SK-N-SH treated with all-trans-retinoic acid at 6 μM for 48 hours (cell line): ENCODE results near the gene CNN1.

Experiments used
- ATAC-seq: fragments of 200-7000 bp; cut with Tn5 transposase; 3 replicates; pipeline ENCODE4 v1.9.1; 2020; ENCODE audit warnings: mild to moderate bottlenecking, moderate library complexity
- ARNTL ChIP-seq: fragments of 450-650 bp; formaldehyde crosslinking; IDR thresholded peaks from 2 replicates; pipeline ENCODE4 v1.5.0; 2020; ENCODE audit warnings: low read depth, mild to moderate bottlenecking, moderate library complexity, borderline replicate concordance
- BACH2 ChIP-seq: fragments of 250-450 bp; sonication (Bioruptor Pico); IDR thresholded peaks from 2 replicates; pipeline ENCODE4 v1.9.0; 2021; ENCODE audit warnings: mild to moderate bottlenecking, borderline replicate concordance
- CREB5 ChIP-seq: fragments of 250-450 bp; sonication (Bioruptor Pico); IDR thresholded peaks from 2 replicates; pipeline ENCODE4 v1.5.1; 2020; ENCODE audit warnings: low read depth, mild to moderate bottlenecking, moderate library complexity
- CSDC2 ChIP-seq: fragments of 250-450 bp; sonication (Bioruptor Pico); IDR thresholded peaks from 2 replicates; pipeline ENCODE4 v1.5.0; 2020; ENCODE audit warnings: mild to moderate bottlenecking, moderate library complexity
- CSRNP3 ChIP-seq: fragments of 250-450 bp; sonication (Bioruptor Pico); IDR thresholded peaks from 2 replicates; pipeline ENCODE4 v1.5.1; 2021; ENCODE audit warnings: mild to moderate bottlenecking, moderate library complexity
- GLIS3 ChIP-seq: fragments of 250-450 bp; sonication (Bioruptor Pico); IDR thresholded peaks from 2 replicates; pipeline ENCODE4 v1.5.0; 2020; ENCODE audit warnings: mild to moderate bottlenecking, moderate library complexity
- ISL1 ChIP-seq: fragments of 250-450 bp; sonication (Bioruptor Pico); IDR thresholded peaks from 2 replicates; pipeline ENCODE4 v2.1.2; 2022; ENCODE audit warnings: mild to moderate bottlenecking, moderate library complexity
- OSR1 ChIP-seq: fragments of 250-450 bp; sonication (Bioruptor Pico); IDR thresholded peaks from 2 replicates; pipeline ENCODE4 v1.8.0; 2022; ENCODE audit warnings: moderate library complexity, mild to moderate bottlenecking, inconsistent platforms
- POU6F1 ChIP-seq: fragments of 250-450 bp; sonication (Bioruptor Pico); IDR thresholded peaks from 2 replicates; pipeline ENCODE4 v1.8.0; 2021; ENCODE audit warnings: low read depth, mild to moderate bottlenecking, moderate library complexity, borderline replicate concordance
- PPARA ChIP-seq: fragments of 250-450 bp; sonication (Bioruptor Pico); IDR thresholded peaks from 2 replicates; pipeline ENCODE4 v1.5.0; 2020; ENCODE audit warnings: mild to moderate bottlenecking, borderline replicate concordance
- RARB ChIP-seq: fragments of 250-450 bp; sonication (Bioruptor Pico); IDR thresholded peaks from 2 replicates; pipeline ENCODE4 v1.8.0; 2021; ENCODE audit warnings: mild to moderate bottlenecking, moderate library complexity
- SNAI2 ChIP-seq: fragments of 250-450 bp; sonication (Bioruptor Pico); IDR thresholded peaks from 2 replicates; pipeline ENCODE4 v1.5.0; 2020; ENCODE audit warnings: mild to moderate bottlenecking, moderate library complexity
- TCF4 ChIP-seq: fragments of 250-450 bp; sonication (Bioruptor Pico); IDR thresholded peaks from 2 replicates; pipeline ENCODE4 v1.8.0; 2021; ENCODE audit warnings: mild to moderate bottlenecking, moderate library complexity, borderline replicate concordance
- TOX ChIP-seq: fragments of 250-450 bp; sonication (Bioruptor Pico); IDR thresholded peaks from 2 replicates; pipeline ENCODE4 v1.8.0; 2021; ENCODE audit warnings: mild to moderate bottlenecking, moderate library complexity, borderline replicate concordance
- TSHZ2 ChIP-seq: fragments of 250-450 bp; sonication (Bioruptor Pico); IDR thresholded peaks from 2 replicates; pipeline ENCODE4 v1.5.0; 2020; ENCODE audit warnings: mild to moderate bottlenecking, moderate library complexity
- ZC3H10 ChIP-seq: fragments of 250-450 bp; sonication (Bioruptor Pico); IDR thresholded peaks from 2 replicates; pipeline ENCODE4 v1.5.1; 2021; ENCODE audit warnings: mild to moderate bottlenecking, moderate library complexity
- ZFP3 ChIP-seq: fragments of 250-450 bp; sonication (Bioruptor Pico); IDR thresholded peaks from 2 replicates; pipeline ENCODE4 v1.5.0; 2020; ENCODE audit warnings: mild to moderate bottlenecking, moderate library complexity
- ZFP30 ChIP-seq: fragments of 450-650 bp; formaldehyde crosslinking; IDR thresholded peaks from 2 replicates; pipeline ENCODE4 v1.5.0; 2022; ENCODE audit warnings: mild to moderate bottlenecking, moderate library complexity
- ZNF565 ChIP-seq: fragments of 450-650 bp; formaldehyde crosslinking; conservative IDR thresholded peaks from 2 replicates; pipeline ENCODE4 v1.5.0; 2020; ENCODE audit warnings: low read depth, mild to moderate bottlenecking, moderate library complexity
- ZNF70 ChIP-seq: fragments of 450-650 bp; formaldehyde crosslinking; IDR thresholded peaks from 2 replicates; pipeline ENCODE4 v1.5.0; 2020; ENCODE audit warnings: mild to moderate bottlenecking, moderate library complexity
- ZNF8 ChIP-seq: fragments of 450-650 bp; formaldehyde crosslinking; IDR thresholded peaks from 2 replicates; pipeline ENCODE4 v1.5.0; 2020; ENCODE audit warnings: mild to moderate bottlenecking, moderate library complexity
- TF ChIP-seq, protein P1 (sequence below): fragments of 250-450 bp; sonication (Bioruptor Pico); IDR thresholded peaks from 2 replicates; pipeline ENCODE4 v1.8.0; 2020; ENCODE audit warnings: mild to moderate bottlenecking, moderate library complexity, borderline replicate concordance

The CNN1 gene

GRCh38 chr19:11506101-11506555 lies 32.5 kb upstream of the CNN1 start:
- ATAC-seq = peak; percentile 15
- no peak for TF ChIP-seq ZNF70 (CRISPR knock-in tag)
- TF ChIP-seq PPARA (CRISPR knock-in tag) = no peak
- no peak for TF ChIP-seq CSRNP3
- TF ChIP-seq ARNTL (CRISPR knock-in tag) = no peak
- TF ChIP-seq POU6F1 = no peak
- TF ChIP-seq RARB = no peak
- no peak for TF ChIP-seq ZNF565 (CRISPR knock-in tag)
- TF ChIP-seq ISL1 = no peak
- no peak for TF ChIP-seq OSR1 (CRISPR knock-in tag)

GRCh38 chr19:11506967-11507366 lies 31.7 kb upstream of the CNN1 start:
- no peak for ATAC-seq
- no peak for TF ChIP-seq PPARA (CRISPR knock-in tag)
- TF ChIP-seq CSDC2 (CRISPR knock-in tag) = no peak
- no peak for TF ChIP-seq TOX (CRISPR knock-in tag)

- TF ChIP-seq CSRNP3 (no peak), SNAI2 (CRISPR knock-in tag) (no peak), ARNTL (CRISPR knock-in tag) (no peak), CSDC2 (CRISPR knock-in tag) (no peak), ZFP30 (CRISPR knock-in tag) (no peak), ISL1 (no peak), CREB5 (CRISPR knock-in tag) (no peak), ZC3H10 (CRISPR knock-in tag) (no peak), ZFP3 (CRISPR knock-in tag) (no peak), TOX (CRISPR knock-in tag) (no peak), TCF4 (CRISPR knock-in tag) (no peak)
- TF ChIP-seq, all 23 proteins: peak for 0
- ATAC-seq = no peak
Observed at GRCh38 chr19:11507370-11508078, 31.1 kb upstream of the CNN1 start.

- no peak for ATAC-seq
- TF ChIP-seq, protein P1, sequence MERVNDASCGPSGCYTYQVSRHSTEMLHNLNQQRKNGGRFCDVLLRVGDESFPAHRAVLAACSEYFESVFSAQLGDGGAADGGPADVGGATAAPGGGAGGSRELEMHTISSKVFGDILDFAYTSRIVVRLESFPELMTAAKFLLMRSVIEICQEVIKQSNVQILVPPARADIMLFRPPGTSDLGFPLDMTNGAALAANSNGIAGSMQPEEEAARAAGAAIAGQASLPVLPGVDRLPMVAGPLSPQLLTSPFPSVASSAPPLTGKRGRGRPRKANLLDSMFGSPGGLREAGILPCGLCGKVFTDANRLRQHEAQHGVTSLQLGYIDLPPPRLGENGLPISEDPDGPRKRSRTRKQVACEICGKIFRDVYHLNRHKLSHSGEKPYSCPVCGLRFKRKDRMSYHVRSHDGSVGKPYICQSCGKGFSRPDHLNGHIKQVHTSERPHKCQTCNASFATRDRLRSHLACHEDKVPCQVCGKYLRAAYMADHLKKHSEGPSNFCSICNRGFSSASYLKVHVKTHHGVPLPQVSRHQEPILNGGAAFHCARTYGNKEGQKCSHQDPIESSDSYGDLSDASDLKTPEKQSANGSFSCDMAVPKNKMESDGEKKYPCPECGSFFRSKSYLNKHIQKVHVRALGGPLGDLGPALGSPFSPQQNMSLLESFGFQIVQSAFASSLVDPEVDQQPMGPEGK = no peak
- TF ChIP-seq ISL1 = no peak
- no peak for TF ChIP-seq CSDC2 (CRISPR knock-in tag)
- no peak for TF ChIP-seq ZNF565 (CRISPR knock-in tag)
- TF ChIP-seq RARB = no peak
- no peak for TF ChIP-seq ARNTL (CRISPR knock-in tag)
- TF ChIP-seq ZNF8 (CRISPR knock-in tag) = no peak
- TF ChIP-seq TOX (CRISPR knock-in tag) = no peak
- no peak for TF ChIP-seq OSR1 (CRISPR knock-in tag)
- TF ChIP-seq GLIS3 = no peak
- TF ChIP-seq SNAI2 (CRISPR knock-in tag) = no peak
- no peak for TF ChIP-seq TSHZ2
- no peak for TF ChIP-seq BACH2 (CRISPR knock-in tag)
- TF ChIP-seq POU6F1 = no peak
- no peak for TF ChIP-seq ZFP30 (CRISPR knock-in tag)
- TF ChIP-seq ZNF70 (CRISPR knock-in tag) = no peak
- TF ChIP-seq ZFP3 (CRISPR knock-in tag) = no peak
- no peak for TF ChIP-seq PPARA (CRISPR knock-in tag)
Observed at GRCh38 chr19:11510444-11510843, 28.2 kb upstream of the CNN1 start.
